Stimulated activated CD8-positive, alpha-beta memory T cell treated with anti-CD3 and anti-CD28 coated beads, Interleukin-15, amount 100 ng/mL, for 4 hours (primary cell): ENCODE measurements around the gene TENM4.

Source experiments
- DNase-seq, 2 donors: peaks; one replicate each; pipeline ENCODE4 v3.0.0-alpha.2; 2020; ENCODE audit warnings: low read depth in 2 of 2

TENM4 gene

DNA sequence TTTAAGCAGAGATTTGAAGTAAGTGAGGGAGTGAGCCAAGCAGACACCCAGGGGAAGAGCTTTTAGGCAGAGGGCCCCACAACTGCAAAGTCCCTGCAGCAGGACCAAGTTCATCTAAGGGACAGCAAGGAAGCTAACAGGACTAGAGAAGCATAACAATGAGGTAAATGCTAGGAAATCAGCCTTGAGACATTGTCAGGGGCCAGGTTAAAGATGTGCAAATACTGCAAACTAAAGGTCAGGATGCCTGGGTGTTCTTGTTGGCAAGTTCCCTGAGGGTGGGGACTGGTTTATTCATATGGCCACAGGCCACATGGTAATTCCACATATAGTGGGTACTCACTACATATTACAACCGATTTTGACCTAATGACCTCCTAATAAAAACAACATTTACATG lies 467.0 kb downstream of the TENM4 start:
- no peak for DNase-seq

DNA sequence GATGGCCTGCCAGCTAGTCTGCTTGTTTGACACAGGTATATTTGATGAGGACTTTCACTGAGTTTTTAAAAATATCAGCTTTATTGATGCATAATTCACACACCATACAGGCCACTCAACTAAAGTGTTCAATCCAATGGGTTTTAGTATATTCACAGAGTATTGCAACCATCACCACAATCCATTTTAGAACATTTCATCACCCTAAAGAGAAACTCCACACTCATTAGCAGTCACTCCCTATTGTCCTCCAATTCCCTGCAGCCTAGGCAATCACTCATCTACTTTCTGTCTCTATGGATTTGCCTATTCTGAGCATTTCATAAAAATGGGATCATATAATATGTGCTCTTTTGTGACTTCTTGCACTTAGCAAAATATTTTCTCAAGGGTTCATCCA lies 468.2 kb downstream of the TENM4 start:
- DNase-seq, result no peak

DNA sequence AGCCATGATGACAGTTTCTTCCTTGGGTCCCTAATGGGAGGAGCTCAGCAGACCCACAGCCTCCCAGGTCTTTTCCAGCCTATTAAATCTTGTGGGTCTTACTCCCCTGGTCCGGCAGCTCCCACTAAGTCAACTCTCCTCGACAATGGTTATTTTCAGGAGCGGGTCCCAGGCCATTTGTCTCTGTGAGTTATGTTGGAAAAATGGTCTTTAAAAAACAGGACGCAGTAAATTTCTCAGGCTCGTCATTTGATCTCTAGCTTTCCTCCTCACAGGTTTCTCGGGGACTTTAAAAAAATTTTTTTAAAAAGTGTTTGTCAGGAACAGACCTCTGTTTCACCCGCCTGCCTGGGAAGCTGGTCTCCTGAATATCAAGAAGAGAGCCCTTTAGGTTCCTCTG lies 468.7 kb downstream of the TENM4 start:
- DNase-seq, result no peak

DNA sequence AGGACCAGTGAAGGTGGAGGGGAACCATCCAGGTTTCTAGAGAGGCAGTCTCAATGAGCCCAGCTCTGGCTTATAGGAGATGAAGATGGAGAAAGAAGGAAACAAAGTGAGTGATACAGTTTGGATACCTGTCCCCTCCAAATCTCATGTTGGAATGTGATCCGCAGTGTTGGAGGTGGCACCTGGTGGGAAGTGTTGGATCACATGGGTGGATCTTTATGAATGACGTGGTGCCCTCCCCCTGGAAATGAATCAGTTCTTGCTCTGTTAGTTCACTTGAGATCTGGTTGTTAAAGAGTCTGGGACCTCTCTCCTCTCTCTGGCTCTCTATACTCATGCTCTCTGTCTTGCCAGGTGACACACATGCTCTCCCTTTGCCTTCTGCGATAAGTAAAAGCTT lies 473.0 kb downstream of the TENM4 start:
- no peak for DNase-seq

DNA sequence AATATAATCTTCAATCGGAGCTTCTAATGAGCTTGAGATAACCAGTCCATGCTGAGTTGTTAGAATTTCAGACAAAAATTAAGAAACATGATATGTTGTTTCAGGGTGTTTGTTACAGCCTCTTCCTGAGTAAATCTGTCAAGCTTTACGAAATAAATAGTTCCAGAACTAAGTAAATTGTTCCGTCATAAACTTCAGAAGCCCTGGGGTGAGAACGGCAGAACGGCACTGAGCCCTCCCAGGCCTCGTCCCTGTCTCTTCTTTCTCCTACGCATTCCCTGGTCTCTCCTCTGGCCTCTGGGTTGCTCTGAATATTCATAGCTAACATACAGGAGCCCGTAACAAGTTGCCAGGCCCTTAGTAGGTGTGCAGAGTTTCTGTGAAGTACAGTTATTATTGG lies 475.4 kb downstream of the TENM4 start:
- no peak for DNase-seq

DNA sequence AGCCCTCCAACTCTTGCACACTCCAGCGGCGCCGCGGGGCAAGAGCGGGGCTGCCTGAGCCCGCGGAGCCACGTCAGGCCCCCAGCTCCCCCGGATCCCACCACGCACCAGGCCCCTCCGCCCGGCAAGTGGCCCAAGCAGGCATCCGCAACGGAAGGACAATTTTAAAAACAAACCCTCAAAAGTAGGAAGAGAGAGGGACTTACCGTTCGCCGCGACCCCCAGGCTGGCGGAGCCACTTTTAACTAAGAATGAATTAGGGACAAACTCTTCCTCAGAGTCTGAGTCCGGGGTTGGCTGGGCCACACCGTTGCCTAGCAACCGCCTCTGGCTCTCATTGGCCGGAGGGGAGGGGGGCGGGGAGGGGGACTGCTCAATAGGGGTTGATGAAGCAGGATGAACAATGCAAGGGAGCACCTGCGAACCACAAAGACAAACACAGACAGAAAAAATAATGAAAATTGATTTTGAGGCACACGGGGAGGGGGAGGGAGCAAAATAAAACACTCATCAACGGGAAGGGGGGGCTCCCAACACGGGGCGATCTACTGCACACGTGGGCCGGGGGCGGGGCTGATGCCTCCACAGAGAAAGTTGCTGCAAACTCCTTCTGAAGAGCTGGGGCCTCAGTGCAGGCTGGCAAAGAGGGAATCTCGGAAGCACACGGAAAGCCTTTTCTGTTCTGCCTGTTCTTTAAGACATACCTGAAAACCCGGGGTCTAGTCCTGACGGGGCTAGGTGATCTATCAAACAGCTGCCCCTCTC lies 478.7 kb downstream of the TENM4 start:
- no peak for DNase-seq

DNA sequence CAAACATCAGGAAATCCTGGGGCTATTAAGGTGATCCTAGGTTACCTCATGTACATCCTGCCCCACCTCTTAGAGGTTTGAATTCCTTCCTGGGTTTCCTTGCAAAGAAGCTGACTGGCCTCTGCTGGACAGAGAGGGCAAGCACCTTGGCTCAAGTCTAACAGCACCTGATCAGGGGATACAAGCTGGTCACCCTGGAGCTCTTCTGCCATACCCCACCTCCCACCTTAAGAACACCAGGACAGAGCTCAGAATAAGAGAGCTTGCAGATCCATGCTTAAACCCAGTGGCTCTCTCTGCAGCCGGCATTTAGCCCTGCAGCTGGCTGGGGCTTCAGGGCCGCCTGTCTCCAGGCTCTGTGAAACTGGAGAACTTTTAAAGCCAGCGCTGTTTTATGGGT lies 479.6 kb downstream of the TENM4 start:
- no peak for DNase-seq

DNA sequence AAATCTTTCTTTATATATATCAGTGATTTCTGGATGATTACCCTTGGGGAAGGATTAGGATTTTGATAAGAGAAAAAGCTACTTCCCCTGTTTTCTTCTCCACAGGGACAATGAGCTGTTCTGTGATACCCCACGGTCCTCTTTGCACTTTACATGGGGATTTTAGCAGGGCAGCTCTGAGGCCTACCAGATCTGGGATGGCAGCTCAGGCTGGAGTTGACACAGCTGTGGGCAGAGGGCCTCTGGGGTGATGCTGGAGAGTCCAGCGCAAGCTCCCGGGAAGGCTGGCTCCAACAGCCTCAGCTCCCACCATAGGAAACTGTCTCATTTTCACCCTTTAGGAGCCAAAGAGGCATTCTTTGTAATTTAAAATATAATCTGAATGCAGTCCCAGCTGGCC lies 482.4 kb downstream of the TENM4 start:
- DNase-seq, result no peak

DNA sequence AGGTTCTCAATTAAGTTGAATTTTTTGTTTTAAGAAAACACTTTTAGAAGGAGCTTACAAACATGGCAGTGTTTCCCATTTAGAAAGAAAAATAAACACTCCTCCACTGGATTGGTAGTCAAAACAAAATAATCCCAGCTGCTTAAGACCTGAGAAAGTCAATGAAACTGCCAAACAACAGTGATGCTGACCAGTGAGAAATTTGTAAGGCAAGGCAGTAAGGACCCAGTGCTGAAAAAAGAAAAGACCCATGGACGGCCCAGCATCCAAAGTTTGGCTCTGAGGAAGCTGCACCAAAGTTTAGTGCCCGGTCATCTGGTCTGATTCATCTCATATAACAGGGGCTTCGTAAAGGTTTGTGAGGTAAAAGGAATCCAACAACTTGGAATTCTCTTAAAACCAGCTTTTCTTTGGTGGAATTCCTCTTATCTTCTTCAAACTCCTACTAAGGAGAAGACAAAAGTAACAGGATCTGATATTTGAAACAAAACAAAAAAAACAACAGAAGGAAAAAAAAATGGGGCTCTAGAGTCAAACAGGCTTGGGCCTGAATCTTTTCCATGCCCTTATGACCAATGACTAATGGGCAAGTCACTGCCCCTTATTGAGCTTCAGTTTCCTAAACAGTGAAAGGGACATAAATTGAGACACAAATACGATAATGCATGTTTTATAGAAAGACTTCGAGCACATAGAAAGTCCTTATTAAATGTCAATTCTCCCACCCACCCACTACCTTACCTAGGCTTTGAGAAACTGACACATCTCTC lies 483.2 kb downstream of the TENM4 start:
- DNase-seq, result no peak

DNA sequence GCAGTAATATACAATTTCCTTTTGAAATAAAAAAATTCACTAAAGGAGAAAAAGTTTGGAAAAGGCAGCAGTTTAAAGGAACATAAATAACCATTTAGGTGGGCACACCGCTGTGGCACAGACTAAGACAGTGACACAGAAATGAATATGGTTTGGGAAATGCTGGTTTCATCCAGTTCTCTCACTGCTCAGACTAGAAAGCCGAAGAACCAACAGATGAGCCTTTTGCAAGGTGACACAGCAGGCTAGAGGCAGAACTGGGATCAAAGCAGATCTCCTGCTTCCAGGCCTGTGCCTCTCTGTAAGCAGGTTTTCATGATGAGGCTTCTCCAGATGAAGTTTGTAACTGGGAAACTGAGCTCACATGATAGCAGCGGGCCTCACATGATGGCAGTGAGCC lies 486.1 kb downstream of the TENM4 start:
- no peak for DNase-seq

DNA sequence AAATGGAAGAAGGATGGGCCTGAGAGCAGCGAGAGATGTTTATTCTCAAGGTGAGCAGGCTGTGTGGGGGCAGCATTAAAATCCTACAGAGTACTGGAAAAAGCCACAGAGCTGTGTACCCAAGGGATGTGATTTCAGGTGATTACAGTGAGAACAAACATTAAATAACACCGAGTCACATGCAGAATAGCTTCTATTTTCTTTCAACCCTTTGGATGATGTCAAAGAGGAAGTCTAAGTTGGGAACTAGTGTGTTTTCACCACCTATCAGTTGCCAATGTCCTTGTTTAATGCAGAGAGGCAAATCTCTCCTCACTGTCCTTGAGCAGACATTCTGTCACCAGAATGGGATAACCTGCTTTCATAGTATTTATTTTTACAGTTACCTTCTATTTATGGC lies 486.6 kb downstream of the TENM4 start:
- no peak for DNase-seq

DNA sequence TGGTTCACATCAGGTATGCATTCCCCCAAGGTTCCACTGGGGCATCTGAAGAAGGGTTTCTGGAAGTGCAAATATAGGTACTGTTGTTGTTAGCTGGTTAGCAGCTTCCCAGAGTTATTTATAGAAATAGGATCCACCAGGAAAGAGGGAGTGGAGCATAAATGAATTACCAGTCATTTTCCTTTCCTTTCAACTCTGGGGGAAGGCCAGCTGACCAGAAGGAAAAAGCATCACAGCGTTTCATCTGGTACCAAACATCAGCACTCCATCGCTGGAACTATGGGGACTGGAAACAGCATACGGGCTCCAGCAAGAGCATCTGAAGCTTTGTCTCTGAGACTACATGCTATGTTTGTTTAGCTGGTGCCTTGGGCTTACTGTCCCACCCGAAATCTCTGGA lies 487.9 kb downstream of the TENM4 start:
- DNase-seq, result no peak

DNA sequence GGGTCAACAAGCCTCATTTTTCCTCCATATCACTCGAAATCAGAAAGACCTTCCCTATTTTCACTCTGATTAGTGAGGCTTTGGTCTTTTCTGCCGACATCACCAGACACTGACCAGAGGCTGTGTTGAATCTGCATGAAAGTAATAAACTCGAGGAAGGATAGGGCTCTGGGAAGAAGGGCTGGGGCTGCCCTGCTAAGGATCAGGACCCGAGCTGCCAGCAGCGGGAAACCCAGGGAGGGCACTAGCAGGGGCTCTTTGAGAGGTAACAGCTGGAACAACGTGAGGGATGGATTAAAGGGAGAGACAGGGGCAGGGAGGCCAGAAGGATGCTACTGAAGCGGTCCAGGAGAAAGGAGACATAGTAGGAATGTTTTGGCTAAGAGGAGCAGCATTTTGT lies 488.7 kb downstream of the TENM4 start:
- no peak for DNase-seq

DNA sequence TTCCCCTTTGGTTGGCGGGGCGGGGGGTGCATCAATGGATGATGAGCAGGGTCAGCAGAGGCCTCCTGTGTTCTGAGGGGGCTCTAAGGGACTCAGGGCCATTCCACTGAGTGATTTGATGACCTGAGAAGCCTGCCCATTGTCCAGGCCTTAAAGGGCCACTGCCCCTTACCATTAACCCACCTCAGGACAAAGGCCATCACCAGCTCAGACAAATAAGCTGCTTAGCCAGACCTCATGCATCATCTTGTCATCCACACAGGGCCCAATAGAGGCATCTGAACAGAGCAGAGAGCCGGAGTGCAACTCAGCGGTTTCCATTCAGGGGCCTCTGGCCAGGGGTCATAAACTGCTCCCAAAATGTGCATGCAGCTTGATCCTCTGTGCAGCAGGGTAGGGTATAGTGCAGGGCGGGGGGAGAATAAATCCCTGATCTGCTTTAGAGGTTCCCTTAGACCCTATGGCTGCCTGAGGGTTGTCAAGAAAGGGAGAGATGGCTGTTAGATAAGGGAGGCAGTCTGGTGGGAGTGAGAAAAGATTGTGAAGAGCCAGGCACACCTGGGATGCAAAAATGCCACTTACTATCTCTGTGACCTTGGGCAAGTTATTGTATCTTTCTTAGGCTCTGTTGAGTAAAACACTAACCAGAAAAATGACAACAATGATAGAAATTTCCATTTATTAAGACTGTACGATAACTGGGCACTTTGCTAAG lies 490.7 kb downstream of the TENM4 start:
- no peak for DNase-seq

DNA sequence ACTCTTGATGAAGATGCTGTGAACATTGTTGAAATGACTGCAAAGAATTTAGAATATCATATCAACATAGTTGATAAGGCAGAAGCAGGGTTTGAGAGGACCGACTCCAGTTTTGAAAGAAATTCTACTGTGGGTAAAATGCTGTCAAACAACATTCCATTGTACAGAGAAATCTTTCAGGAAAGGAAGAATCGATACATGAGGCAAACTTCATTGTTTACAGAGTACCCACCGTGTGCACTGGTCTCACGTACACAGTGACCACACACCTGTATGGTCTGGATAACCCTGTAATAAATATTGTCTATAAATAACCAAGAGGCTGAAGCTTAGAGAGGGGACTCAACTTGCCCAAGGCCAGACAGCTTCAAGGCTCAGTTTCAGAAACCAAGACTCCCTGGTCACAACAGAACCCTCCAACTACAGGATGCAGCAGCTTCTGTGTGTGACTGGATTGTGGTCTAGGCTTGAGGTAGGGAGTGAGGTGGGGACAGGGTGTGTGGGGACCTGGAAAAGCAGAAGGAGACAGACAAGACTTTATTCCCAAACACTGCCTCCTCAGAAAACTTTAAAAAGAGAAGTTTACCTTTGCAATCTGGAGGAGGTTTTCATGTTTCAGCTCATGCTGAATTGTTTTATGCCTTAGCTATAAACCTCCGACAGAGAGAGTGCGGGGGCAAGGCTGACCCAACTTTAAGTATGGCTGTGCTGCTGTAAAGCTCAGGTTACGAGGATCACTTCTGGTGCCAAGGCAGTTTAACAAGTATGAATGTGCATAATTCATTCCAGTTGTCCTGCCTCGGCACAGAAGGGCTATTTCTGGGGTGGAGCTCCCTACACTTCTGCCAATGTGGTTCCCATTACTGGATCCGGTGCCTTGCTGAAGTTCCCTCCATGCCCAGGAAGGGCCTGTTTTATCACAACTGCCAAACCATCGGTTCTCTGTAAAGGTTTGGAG lies 493.6 kb downstream of the TENM4 start:
- DNase-seq, result no peak

DNA sequence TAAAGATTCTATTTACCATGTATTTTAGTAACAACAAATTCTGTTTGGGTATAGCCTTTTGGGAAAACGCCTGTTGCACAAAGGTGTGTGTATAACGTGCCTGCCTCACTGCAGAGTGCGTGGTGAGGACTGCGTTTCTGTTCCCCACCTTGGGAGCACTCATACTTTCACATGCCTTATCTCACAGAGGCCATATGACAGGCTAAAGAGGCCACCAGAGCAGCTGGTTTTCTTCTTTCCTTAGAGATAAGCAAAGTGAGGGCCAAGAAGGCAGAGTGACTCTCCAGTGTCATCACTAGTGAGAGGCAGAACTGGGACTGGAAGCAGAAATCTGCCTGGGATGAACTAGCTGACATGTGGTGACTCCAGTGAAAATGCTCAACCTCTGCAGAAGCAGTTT lies 497.0 kb downstream of the TENM4 start:
- no peak for DNase-seq

DNA sequence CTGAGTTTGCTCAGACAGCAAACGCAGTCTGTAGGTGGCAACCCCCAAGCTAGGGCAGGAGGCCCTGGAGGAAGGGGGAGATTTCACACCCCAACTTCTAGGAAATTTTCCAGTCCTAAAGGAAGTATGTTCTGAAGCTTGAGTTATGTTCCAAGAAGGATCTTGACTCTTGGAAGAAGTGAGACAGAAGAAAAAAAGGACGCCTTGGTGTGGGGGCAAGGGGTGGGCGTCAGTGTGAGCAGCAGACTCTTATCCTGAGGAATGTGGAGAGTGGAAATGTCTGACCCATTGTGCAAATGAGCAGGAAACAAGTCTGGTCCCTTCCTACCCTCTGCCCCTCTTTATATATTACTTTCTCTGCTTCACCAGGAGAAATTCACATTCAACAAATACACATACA lies 497.7 kb downstream of the TENM4 start:
- no peak for DNase-seq

DNA sequence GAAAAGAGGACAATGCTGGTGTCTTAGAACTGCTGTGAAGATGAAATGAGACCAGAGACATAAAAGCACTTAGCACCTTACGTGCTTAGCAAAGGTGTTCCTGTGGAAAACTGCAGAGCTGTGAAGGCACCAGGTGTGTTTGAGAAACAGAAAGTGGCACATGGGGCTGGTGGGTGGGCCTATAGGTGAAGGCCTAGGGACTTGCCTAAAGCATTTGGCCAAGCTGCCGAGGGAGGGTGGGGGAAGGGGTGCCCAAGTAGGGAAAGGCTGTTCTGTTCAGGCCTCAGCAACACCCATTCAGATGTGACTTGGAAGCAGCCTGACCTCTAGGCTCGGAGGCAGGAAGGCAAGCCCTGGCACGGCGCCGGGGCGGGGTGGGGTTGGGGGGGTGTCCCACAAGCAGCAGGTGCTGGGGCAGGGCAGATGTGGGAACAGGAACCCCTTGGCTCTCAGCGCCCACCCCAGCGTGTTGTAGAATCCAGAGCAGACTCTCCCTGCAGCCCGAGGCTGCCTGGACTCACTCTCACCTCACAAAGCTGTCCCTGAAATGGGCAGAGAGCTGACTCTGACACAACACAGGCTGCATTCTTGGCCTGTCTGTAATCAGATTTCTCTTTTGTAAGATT lies 499.5 kb downstream of the TENM4 start:
- no peak for DNase-seq

DNA sequence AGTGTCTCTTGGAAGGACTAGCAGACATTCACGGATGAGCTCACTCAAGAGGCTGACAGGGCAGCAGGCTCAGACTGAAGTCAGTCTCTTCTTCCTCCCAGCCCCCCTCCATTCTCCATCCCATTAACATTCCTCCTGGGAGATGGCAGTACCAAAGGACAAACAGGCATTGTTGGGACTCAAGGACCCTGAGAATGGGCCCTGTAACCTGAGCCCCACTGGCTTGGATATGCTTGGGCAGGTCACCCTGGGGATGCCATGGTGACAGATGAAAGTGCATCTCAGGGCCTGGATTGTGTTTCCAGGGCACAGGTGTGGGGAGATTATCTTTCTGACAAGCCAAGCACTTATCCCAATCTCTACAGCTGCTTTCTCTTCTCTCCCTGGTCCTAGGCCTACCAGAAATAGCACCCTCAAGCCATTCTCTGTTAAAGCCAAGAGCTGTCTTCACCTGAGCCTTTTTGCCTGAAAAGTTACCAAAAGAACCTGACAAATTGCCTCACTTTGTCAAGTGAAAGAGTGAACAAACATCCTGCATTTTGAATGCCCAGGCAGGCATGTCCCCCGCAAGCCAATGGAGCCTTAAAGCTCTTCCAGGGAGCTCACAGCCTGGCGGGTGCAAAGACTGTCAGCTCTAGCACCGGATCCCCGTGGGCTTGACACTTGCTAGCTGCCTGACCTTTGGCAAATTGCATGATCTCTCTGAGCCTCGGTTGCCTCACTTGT lies 500.2 kb downstream of the TENM4 start:
- no peak for DNase-seq

DNA sequence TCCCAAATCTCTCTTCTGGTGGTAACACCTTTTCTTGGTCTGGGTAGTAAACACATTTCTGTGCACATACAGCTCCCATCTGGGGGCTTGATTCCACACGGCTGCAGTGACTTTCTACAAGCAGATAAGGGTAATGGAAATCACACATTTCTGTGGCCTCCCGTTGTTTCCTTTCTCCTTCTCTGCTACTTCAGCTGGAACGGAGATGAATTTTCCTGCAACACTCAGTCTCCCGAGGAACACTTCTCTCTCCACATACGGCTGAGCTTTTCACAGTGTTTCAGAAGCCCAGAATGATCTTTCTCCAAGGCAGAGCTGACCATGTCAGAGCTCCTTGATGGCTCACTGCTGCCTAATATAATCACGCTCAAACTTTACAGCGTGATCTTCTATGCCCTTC lies 501.9 kb downstream of the TENM4 start:
- DNase-seq, result no peak

DNA sequence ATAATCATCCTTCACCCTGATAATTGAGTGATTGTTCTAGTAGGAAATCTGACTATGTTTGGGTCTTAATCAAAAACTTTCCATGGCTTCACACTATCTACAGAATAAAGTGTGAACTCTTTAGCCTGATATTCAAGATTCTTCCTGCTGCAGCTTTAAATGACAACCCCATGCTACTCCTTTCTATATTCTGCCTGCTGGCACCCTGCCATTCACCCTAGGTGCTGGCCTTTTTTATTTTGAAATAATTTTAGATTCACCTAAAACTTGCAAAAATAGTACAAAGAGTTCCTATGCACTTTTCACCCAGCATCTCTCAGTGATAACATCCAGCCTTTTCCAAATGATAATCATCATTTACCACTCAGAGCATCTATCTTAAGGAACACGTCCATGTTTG lies 502.8 kb downstream of the TENM4 start:
- no peak for DNase-seq
